Mononuclear cell (primary cell): Measurements from ENCODE around the gene RNF10. TPM values are rescaled to one million over a fixed set of nuclear protein-coding genes. Genes with fewer than 3 reads are reported as not detected.
"Not testable (repeated sequence)": the region's sequence is repeated elsewhere in the genome, so short reads cannot be mapped to it uniquely, and the experiment has no call there.

ENCODE experiments used
- H3K27me3 ChIP-seq: 2 replicates; pipeline ENCODE4 v1.6.0; 2011; ENCODE audit warnings: low read length, control low read depth; ENCODE audit not compliant: insufficient read depth
- H3K4me1 ChIP-seq: 2 replicates; pipeline ENCODE4 v1.5.1; 2011; ENCODE audit warnings: mild to moderate bottlenecking, low read length, control low read depth; ENCODE audit not compliant: insufficient read depth
- H3K4me3 ChIP-seq: 2 replicates; pipeline ENCODE4 v1.5.1; 2011; ENCODE audit warnings: mild to moderate bottlenecking, low read length, moderate library complexity
- H3K9me3 ChIP-seq: 2 replicates; pipeline ENCODE4 v1.5.1; 2011; ENCODE audit warnings: low read depth, mild to moderate bottlenecking, control low read depth, low read length
- total RNA-seq: library from RNA; depleted of rRNA; stranded (reverse); fragments of >200 nt; gene quantifications from one replicate; pipeline ENCODE4 v1.2.3, GENCODE V29; 2012

The RNF10 gene
- total RNA-seq, 1 donor = 218 TPM

DNA sequence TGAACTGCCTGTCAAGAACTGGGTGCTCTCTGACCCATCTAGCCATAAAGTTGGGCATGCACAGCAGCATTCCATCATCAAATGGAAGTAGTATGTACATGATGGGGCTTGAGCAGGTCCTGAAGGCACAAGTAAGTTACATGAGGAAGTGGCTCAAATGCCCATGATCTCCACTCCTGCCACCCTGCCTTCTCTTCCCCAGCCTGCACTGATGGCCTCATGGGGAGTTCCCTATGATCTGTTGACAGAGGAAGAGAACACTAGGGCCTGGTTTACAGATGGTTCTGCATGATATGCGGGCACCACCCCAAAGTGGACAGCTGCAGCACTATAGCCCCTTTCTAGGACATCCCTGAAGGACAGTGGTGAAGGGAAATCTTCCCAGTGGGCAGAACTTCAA, 77.4 kb downstream of the RNF10 start:
- H3K4me1 ChIP-seq, H3K9me3 ChIP-seq, H3K4me3 ChIP-seq, H3K27me3 ChIP-seq: not testable (repeated sequence)

DNA sequence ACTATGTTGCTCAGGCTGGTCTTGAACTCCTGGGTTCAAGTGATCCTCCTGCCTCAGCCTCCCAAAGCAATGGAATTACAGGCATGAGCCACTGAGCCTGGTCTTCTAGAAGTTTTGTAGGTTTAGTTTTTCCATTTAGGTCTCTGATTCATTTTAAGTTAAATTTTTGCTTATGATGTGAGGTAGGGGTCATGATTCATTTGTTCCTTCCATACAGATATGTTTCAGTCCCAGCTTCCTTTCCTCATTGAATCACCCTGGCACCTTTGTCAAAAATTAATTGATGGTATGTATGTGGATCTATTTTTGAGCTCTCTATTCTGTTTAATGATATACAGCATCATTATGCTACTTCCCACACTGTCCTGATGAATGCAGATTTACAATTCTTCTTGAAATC, 80.7 kb downstream of the RNF10 start:
- no peaks in the 10 kb centered on the region for H3K4me1 ChIP-seq
- peaks cover 2% of the 10 kb centered on the region for H3K27me3 ChIP-seq

DNA sequence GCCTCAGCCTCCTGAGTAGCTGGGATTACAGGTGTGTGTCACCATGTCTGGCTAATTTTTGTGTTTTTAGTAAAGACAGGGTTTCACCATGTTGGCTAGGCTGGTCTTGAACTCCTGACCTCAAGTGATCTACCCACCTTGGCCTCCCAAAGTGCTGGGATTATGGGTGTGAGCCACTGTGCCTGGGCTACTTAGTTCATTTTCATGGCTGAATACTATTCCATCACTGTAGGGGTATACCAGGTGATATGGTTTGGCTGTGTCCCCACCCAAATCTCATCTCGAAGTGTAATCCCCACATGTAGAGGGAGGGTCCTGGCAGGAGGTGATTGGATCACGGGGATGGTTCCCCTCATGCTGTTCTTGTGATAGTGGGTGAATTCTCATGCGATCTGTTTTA, 83.0 kb downstream of the RNF10 start:
- H3K9me3 ChIP-seq, H3K4me1 ChIP-seq, H3K27me3 ChIP-seq, H3K4me3 ChIP-seq: not testable (repeated sequence)

More for the DNA sequence above, 80.7 kb downstream of the RNF10 start:
- Histone ChIP-seq H3K4me3 (no peak overlapping the region), H3K9me3 (no peaks in the 10 kb centered on the region)

DNA sequence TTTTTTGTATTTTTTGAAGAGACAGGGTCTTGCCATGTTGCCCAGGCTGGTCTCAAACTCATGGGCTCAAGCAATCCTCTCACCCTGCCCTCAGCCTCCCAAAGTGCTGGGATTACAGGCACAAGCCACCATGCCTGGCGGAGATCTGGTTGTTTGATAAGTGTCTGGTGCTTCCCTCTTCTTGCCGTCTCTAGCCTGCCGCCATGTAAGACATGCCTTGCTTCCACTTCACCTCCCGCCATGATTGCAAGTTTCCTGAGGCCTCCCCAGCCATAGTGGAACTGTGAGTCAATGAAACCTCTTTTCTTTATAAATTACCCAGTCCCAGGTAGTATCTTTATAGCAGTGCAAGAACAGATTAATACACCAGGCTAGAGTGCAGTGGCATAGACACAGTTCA, 83.6 kb downstream of the RNF10 start:
- not testable (repeated sequence) for H3K4me3 ChIP-seq, H3K4me1 ChIP-seq, H3K27me3 ChIP-seq

DNA sequence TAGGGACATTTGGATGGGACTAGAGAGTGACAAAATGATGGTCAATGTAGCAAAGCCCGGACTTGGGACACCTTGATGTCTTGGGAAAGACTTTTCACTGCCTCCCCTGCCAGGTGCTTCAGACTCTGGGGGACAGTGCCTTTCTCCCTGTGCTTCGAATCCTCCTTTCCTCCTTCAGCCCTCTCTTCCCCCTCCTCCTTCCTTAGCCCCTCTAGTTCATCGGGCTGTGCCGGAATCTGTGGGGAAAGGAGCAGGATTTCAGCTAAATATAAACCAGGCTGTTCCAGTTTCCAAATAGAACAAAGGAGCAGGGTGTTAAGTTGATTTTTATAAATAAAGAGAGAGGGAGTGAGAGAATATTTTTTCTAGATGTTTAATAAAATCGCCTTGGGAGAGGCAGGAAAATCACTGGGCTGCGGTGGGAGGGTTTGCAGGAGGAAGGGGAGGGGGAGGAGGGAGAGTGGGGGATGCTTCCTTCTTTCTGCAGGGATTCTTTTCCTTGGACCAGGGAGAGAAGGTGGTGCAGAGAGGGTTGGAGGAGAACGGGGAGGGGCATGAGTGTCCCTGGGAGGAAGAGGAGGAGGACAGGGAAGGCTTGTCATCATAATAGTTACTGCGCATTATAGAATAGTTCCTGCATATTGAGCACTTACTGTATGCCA, 84.9 kb downstream of the RNF10 start:
- Histone ChIP-seq H3K9me3 (no peaks in the 10 kb centered on the region), H3K4me3 (no peak overlapping the region), H3K27me3 (peaks cover 5% of the 10 kb centered on the region), H3K4me1 (no peaks in the 10 kb centered on the region)

More for the DNA sequence above, 83.6 kb downstream of the RNF10 start:
- H3K9me3 ChIP-seq = not testable (repeated sequence)

DNA sequence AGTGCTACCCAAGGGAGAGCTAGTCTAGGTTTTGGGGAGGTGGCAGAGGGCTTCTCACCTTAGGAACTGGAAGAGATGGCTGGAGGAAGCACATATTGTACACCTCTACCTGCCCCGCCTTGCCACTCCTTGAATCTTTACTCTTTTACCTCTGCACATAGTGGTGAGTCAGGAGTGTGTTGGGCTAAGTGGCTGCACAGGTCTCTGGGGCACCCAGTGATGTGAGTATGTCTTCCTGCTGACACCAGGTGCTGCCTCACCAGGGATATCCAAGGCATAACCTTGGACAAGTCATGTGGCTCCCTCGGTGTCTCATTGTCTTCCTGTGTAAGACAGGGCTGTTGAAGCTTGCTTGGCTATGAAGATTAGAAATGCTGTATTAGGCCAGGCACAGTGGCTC, 86.5 kb downstream of the RNF10 start:
- Histone ChIP-seq H3K4me3 (no peak overlapping the region), H3K4me1 (no peaks in the 10 kb centered on the region), H3K27me3 (peaks cover 5% of the 10 kb centered on the region), H3K9me3 (no peaks in the 10 kb centered on the region)

DNA sequence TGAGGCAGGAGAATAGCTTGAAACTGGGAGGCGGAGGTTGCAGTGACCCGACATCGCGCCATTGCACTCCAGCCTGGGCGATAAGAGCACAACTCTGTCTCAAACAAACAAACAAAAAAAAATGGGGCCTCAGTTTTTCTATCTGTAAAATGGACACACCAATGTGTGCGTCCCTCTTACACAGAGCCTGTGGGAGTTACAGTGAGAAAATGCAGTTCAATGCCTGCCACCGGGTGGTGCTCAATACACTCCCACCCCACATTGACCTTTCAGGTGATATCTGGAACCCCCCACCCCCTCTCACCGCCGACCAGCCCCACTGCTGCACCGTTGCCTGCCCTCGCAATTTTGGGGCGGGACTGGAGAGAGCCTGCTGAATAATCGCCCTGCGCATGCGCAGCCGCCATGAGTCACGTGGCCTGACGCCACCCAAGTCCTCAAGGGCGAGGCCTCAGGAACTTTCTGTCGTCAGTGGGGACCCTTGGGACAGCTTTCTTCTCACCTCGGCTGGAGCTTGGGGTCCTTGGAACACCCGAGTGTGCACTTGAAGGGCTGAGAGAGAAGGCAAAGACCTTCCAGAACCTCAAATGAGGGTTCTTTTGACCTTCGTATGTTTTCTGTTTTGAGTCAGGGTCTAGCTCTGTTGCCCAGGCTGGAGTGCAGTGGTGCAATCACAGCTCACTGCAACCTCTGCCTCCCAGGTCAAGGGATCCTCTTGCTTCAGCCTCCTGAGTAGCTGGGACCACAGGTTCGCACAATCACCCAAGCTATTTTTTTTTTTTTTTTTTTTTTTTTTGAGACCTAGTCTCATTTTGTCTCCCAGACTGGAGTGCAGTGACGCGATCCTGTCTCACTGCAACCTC, 91.6 kb downstream of the RNF10 start:
- Histone ChIP-seq H3K4me1 (no peaks in the 10 kb centered on the region), H3K9me3 (no peaks in the 10 kb centered on the region), H3K4me3 (no peak overlapping the region), H3K27me3 (no peaks in the 10 kb centered on the region)

Other genes with a start within 250 kb of the RNF10 start
- under 0.01 TPM for gene RNU4-2, start 242.5 kb upstream of the RNF10 start, total RNA-seq
- under 0.01 TPM for gene RNU4-1, start 241.1 kb upstream of the RNF10 start, total RNA-seq
- 0.10 TPM for gene SIRT4, start 232.0 kb upstream of the RNF10 start, total RNA-seq
- 0.31 TPM for gene PLA2G1B, start 206.6 kb upstream of the RNF10 start, total RNA-seq
- gene MSI1, start 165.2 kb upstream of the RNF10 start, total RNA-seq = not detected
- 138 TPM for gene COX6A1, start 96.2 kb upstream of the RNF10 start, total RNA-seq
- 25.6 TPM for gene TRIAP1, start 88.0 kb upstream of the RNF10 start, total RNA-seq
- 11.0 TPM for gene GATC, start 87.9 kb upstream of the RNF10 start, total RNA-seq
- 84.7 TPM for gene SRSF9, start 64.6 kb upstream of the RNF10 start, total RNA-seq
- 34.0 TPM for gene DYNLL1, start 38.2 kb upstream of the RNF10 start, total RNA-seq
- 4.5 TPM for gene COQ5, start 5.2 kb upstream of the RNF10 start, total RNA-seq
- gene POP5, start 47.0 kb downstream of the RNF10 start, total RNA-seq = 12.7 TPM
- not detected for gene CABP1, start 106.3 kb downstream of the RNF10 start, total RNA-seq
- 11.5 TPM for gene MLEC, start 152.8 kb downstream of the RNF10 start, total RNA-seq
- 5.6 TPM for gene UNC119B, start 176.1 kb downstream of the RNF10 start, total RNA-seq
- 6.6 TPM for gene ACADS, start 191.5 kb downstream of the RNF10 start, total RNA-seq